Measurements from ENCODE around the gene HLA-B.
A peak's percentile ranks its signal among the peaks of the same experiment; 100 is the strongest.
"Not testable (repeated sequence)": the region's sequence is repeated elsewhere in the genome, so short reads cannot be mapped to it uniquely, and the experiment has no call there.

HLA-B gene

GRCh38 chr6:31396422-31397152 is 39.6 kb upstream of the HLA-B start:
- peak; percentile 79 to 89 for DNase-seq
- intact Hi-C loops (cut with DNase I; ENCODE audit: low total_unique reads) = loop anchor here (2.0 kb wide), 1 partner anchor 46 kb away; no protein-coding TSS in a partner anchor
- Histone ChIP-seq H3K27me3 (no peaks in the 10 kb centered on the region), H3K4me1 (peaks cover 0 to 26% (median 12%) of the 10 kb centered on the region in 4 donors), H3K9me3 (no peaks in the 10 kb centered on the region), H3K36me3 (peaks cover 0 to 18% (median 0%) of the 10 kb centered on the region in 3 donors), H3K27ac (no peak overlapping the region), H3K4me3 (no peak overlapping the region)
- TF ChIP-seq CTCF (IDR thresholded peaks at IDR 0.05) = peak; percentile 79 to 90

- no peaks in the 10 kb centered on the region for H3K9me3 ChIP-seq
- intact Hi-C loops (cut with DNase I; ENCODE audit: low total_unique reads) = loop anchor here (2.0 kb wide), 1 partner anchor 47 kb away; no protein-coding TSS in a partner anchor
- no peak overlapping the region for H3K27ac ChIP-seq
- no peak for DNase-seq
- H3K36me3 ChIP-seq = peaks cover 0 to 18% (median 0%) of the 10 kb centered on the region in 3 donors
- peaks cover 0 to 26% (median 10%) of the 10 kb centered on the region in 4 donors for H3K4me1 ChIP-seq
- H3K4me3 ChIP-seq = no peak overlapping the region
- no peak for TF ChIP-seq CTCF (IDR thresholded peaks at IDR 0.05)
- no peaks in the 10 kb centered on the region for H3K27me3 ChIP-seq
Observed at GRCh38 chr6:31395832-31396231, 38.9 kb upstream of the HLA-B start.

GRCh38 chr6:31394381-31394780 is 37.4 kb upstream of the HLA-B start:
- Histone ChIP-seq H3K4me3 (no peak overlapping the region), H3K36me3 (peaks cover 0 to 18% (median 0%) of the 10 kb centered on the region in 3 donors), H3K27ac (no peak overlapping the region), H3K9me3 (no peaks in the 10 kb centered on the region), H3K27me3 (no peaks in the 10 kb centered on the region), H3K4me1 (peaks cover 0 to 26% (median 10%) of the 10 kb centered on the region in 4 donors)
- DNase-seq = no peak
- intact Hi-C loops (cut with DNase I; ENCODE audit: low total_unique reads) = no loop called here
- no peak for TF ChIP-seq CTCF (IDR thresholded peaks at IDR 0.05)

- intact Hi-C loops (cut with DNase I; ENCODE audit: low total_unique reads) = no loop called here
- peaks cover 0 to 18% (median 0%) of the 10 kb centered on the region in 3 donors for H3K36me3 ChIP-seq
- DNase-seq = no peak
- TF ChIP-seq CTCF (IDR thresholded peaks at IDR 0.05) = no peak
- peaks cover 0 to 23% (median 9%) of the 10 kb centered on the region in 4 donors for H3K4me1 ChIP-seq
- no peak overlapping the region for H3K4me3 ChIP-seq
- H3K27me3 ChIP-seq = no peaks in the 10 kb centered on the region
- no peak overlapping the region for H3K27ac ChIP-seq
- no peaks in the 10 kb centered on the region for H3K9me3 ChIP-seq
Observed at GRCh38 chr6:31393932-31394331, 37.0 kb upstream of the HLA-B start.

- H3K27ac ChIP-seq; H3K9me3 ChIP-seq; DNase-seq; H3K4me1 ChIP-seq; H3K4me3 ChIP-seq; H3K27me3 ChIP-seq; intact Hi-C loops (cut with DNase I; ENCODE audit: low total_unique reads): not testable (repeated sequence)
- H3K36me3 ChIP-seq = peaks cover 0 to 14% (median 0%) of the 10 kb centered on the region in 3 donors
Observed at GRCh38 chr6:31389802-31390132, 32.8 kb upstream of the HLA-B start.

GRCh38 chr6:31388916-31389801 is 32.2 kb upstream of the HLA-B start:
- intact Hi-C loops (cut with DNase I; ENCODE audit: low total_unique reads); DNase-seq; H3K4me3 ChIP-seq; H3K27me3 ChIP-seq; H3K27ac ChIP-seq; H3K36me3 ChIP-seq; H3K9me3 ChIP-seq; H3K4me1 ChIP-seq: not testable (repeated sequence)

All from tibial artery (tissue), 4 donors.